Esophagus muscularis mucosa (tissue), 4 donors: ENCODE results near the gene TBX3. TPM values are rescaled to one million over a fixed set of nuclear protein-coding genes. Genes with fewer than 3 reads are reported as not detected.

Experiments used
- DNase-seq: peaks from one replicate; pipeline ENCODE4 v3.0.0-alpha.2; 2017; ENCODE audit errors: extremely low spot score
- H3K27ac ChIP-seq, 4 donors: fragments of 200-600 bp; sonication (generic); replicated peaks in 1 of 4; 1 replicate in 3 of 4; 2 replicates in 1 of 4; pipeline ENCODE4 v1.5.1; 2016 to 2019; ENCODE audit warnings: mild to moderate bottlenecking in 1 of 4
- H3K27me3 ChIP-seq, 4 donors: fragments of 200-600 bp; sonication (generic); one replicate each; pipeline versions ENCODE4 v1.5.1 to v1.6.0; 2016 to 2019
- H3K36me3 ChIP-seq, 4 donors: fragments of 200-600 bp; sonication (generic); one replicate each; pipeline ENCODE4 v1.5.1; 2016 to 2019
- H3K4me1 ChIP-seq, 4 donors: fragments of 200-600 bp; sonication (generic); one replicate each; pipeline ENCODE4 v1.5.1; 2016 to 2019
- H3K4me3 ChIP-seq, 4 donors: fragments of 200-600 bp; sonication (generic); 1 replicate in 2 of 4; 2 replicates in 2 of 4; pipeline ENCODE4 v1.5.1; 2016 to 2019; ENCODE audit warnings: mild to moderate bottlenecking in 4 of 4, moderate library complexity in 1 of 4
- H3K9me3 ChIP-seq, 4 donors: fragments of 200-600 bp; sonication (generic); 1 replicate in 3 of 4; 2 replicates in 1 of 4; pipeline ENCODE4 v1.5.1; 2016 to 2019
- EP300 ChIP-seq: sonication (generic); formaldehyde crosslinking; IDR thresholded peaks from one replicate; pipeline ENCODE4 v1.6.1; 2017; ENCODE audit warnings: antibody characterized with exemption
- POLR2A ChIP-seq: fragments of 450-650 bp; IDR thresholded peaks from one replicate; pipeline ENCODE4 v1.6.1; 2017; ENCODE audit warnings: antibody characterized with exemption, moderate library complexity, mild to moderate bottlenecking, low read depth
- POLR2AphosphoS5 ChIP-seq, 2 donors: sonication (generic); formaldehyde crosslinking; IDR thresholded peaks; one replicate each; pipeline ENCODE4 v1.6.1; 2017; ENCODE audit warnings: antibody characterized with exemption in 2 of 2
- WGBS: methylation state at CpG from one replicate; pipeline ENCODE4 v1.1.5; 2018; 5-methylcytosine and 5-hydroxymethylcytosine counted together
- intact Hi-C: fragments of 100-400 bp; cut with DNase I; formaldehyde crosslinking; loops from one replicate; pipeline ENCODE4 v1.15.1; 2023
- total RNA-seq, 4 donors: library from RNA; depleted of rRNA; stranded (reverse); fragments of >200 nt; gene quantifications; one replicate each; pipeline versions ENCODE4 v1.1.0 to v1.2.1, GENCODE V29; 2016
- TF ChIP-seq, protein P1 (sequence below), 3 experiments: fragments of 200-600 bp in 2 of 3; fragments of 450-650 bp in 1 of 3; sonication (generic) in 2 of 3; IDR thresholded peaks; one replicate each; pipeline ENCODE4 v1.5.1; 2017 to 2019; ENCODE audit warnings: antibody characterized with exemption in 3 of 3, mild to moderate bottlenecking in 2 of 3, moderate library complexity in 1 of 3

The TBX3 gene
- total RNA-seq, 4 donors from 2014 or later: 5.3 to 10.4 (median 8.6) TPM

DNA sequence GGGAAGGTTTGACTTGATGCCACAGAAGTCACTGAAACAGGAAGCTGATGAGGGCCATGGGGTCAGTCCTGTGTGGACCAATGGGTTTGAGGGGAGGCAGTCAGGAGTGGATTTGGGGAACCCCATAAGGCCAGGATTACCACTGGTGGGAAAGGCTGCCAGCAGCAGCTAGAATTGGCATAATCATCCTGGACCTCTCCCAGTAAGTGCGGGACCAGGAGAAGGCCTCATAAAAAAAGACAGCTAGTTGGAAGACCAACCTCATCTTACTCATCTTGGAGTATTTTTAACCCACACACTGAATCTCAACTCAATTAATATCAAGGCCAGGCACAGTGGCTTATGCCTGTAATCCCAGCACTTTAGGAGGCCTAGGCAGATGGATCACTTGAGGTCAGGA is 22.7 kb downstream of the TBX3 start:
- 18% methylated on average over 1 of the region's 1 CpG for WGBS
- Histone ChIP-seq H3K36me3 (no peaks in the 10 kb centered on the region), H3K4me1 (peaks cover 0 to 17% (median 10%) of the 10 kb centered on the region in 4 donors), H3K4me3 (no peak overlapping the region), H3K9me3 (no peaks in the 10 kb centered on the region), H3K27ac (no peak overlapping the region), H3K27me3 (peaks cover 0 to 77% (median 16%) of the 10 kb centered on the region in 4 donors)
- no peak for DNase-seq
- TF ChIP-seq POLR2AphosphoS5 (IDR thresholded peaks at IDR 0.05) (no peak), EP300 (no peak)
- intact Hi-C loops: no loop called here

DNA sequence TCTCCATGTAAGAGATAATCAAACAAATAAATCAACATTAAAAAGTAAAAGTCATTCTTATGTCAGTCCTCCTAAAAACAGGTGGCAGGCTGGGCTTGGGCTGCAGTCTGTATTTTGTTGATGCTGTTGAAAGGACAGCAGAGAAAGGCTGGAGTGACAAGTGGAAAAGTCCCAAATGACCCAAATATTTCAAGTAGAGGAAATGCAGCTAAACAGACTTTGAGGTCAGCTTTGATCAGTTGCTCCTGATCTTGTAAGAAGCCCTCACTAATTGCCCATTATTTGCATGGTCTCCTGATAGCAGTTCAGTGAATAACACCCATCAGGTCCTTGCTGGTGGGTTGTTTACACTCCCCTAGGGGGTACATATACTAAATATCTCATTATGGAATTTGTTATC is 24.9 kb downstream of the TBX3 start:
- Histone ChIP-seq H3K27ac (no peak overlapping the region), H3K4me3 (no peak overlapping the region), H3K4me1 (peaks cover 0 to 3% (median 0%) of the 10 kb centered on the region in 4 donors), H3K9me3 (no peaks in the 10 kb centered on the region), H3K36me3 (no peaks in the 10 kb centered on the region), H3K27me3 (peaks cover 0 to 55% (median 3%) of the 10 kb centered on the region in 4 donors)
- TF ChIP-seq, protein P1, sequence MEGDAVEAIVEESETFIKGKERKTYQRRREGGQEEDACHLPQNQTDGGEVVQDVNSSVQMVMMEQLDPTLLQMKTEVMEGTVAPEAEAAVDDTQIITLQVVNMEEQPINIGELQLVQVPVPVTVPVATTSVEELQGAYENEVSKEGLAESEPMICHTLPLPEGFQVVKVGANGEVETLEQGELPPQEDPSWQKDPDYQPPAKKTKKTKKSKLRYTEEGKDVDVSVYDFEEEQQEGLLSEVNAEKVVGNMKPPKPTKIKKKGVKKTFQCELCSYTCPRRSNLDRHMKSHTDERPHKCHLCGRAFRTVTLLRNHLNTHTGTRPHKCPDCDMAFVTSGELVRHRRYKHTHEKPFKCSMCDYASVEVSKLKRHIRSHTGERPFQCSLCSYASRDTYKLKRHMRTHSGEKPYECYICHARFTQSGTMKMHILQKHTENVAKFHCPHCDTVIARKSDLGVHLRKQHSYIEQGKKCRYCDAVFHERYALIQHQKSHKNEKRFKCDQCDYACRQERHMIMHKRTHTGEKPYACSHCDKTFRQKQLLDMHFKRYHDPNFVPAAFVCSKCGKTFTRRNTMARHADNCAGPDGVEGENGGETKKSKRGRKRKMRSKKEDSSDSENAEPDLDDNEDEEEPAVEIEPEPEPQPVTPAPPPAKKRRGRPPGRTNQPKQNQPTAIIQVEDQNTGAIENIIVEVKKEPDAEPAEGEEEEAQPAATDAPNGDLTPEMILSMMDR (IDR thresholded peaks at IDR 0.05): no peak
- TF ChIP-seq POLR2A (no peak), POLR2AphosphoS5 (IDR thresholded peaks at IDR 0.05) (no peak), EP300 (no peak)
- no peak for DNase-seq
- intact Hi-C loops: no loop called here

GRCh38 chr12:114658002-114658441 is 26.0 kb downstream of the TBX3 start:
- H3K4me3 ChIP-seq: no peak overlapping the region
- no peaks in the 10 kb centered on the region for H3K36me3 ChIP-seq
- no peak for DNase-seq
- 64% methylated on average over 1 of the region's 1 CpG for WGBS
- H3K27ac ChIP-seq: no peak overlapping the region
- H3K4me1 ChIP-seq: peaks cover 0 to 3% (median 0%) of the 10 kb centered on the region in 4 donors
- no peaks in the 10 kb centered on the region for H3K9me3 ChIP-seq
- peaks cover 0 to 45% (median under 1%) of the 10 kb centered on the region in 4 donors for H3K27me3 ChIP-seq
- intact Hi-C loops: no loop called here
- TF ChIP-seq EP300 (no peak), POLR2AphosphoS5 (IDR thresholded peaks at IDR 0.05) (no peak), POLR2A (no peak)
- TF ChIP-seq, protein P1 (IDR thresholded peaks at IDR 0.05): no peak

GRCh38 chr12:114657597-114657920 is 26.4 kb downstream of the TBX3 start:
- no peak overlapping the region for H3K4me3 ChIP-seq
- WGBS: 95% methylated on average over 6 of the region's 6 CpGs
- no peak for DNase-seq
- H3K27ac ChIP-seq: no peak overlapping the region
- peaks cover 0 to 42% (median 0%) of the 10 kb centered on the region in 4 donors for H3K27me3 ChIP-seq
- H3K9me3 ChIP-seq: no peaks in the 10 kb centered on the region
- no peak for TF ChIP-seq EP300
- peaks cover 0 to 3% (median 0%) of the 10 kb centered on the region in 4 donors for H3K4me1 ChIP-seq
- intact Hi-C loops: no loop called here
- H3K36me3 ChIP-seq: no peaks in the 10 kb centered on the region

GRCh38 chr12:114656906-114657596 is 26.9 kb downstream of the TBX3 start:
- WGBS: 89% methylated on average over 8 of the region's 8 CpGs
- Histone ChIP-seq H3K9me3 (no peaks in the 10 kb centered on the region), H3K27me3 (peaks cover 0 to 40% (median 0%) of the 10 kb centered on the region in 4 donors), H3K27ac (no peak overlapping the region), H3K36me3 (no peaks in the 10 kb centered on the region), H3K4me1 (no peaks in the 10 kb centered on the region), H3K4me3 (no peak overlapping the region)
- intact Hi-C loops: no loop called here
- DNase-seq: no peak
- TF ChIP-seq, protein P1 (IDR thresholded peaks at IDR 0.05): no peak
- TF ChIP-seq POLR2AphosphoS5 (IDR thresholded peaks at IDR 0.05): no peak
- TF ChIP-seq EP300: no peak
- no peak for TF ChIP-seq POLR2A
